ENCODE results near the gene MAPKAP1.

DNA sequence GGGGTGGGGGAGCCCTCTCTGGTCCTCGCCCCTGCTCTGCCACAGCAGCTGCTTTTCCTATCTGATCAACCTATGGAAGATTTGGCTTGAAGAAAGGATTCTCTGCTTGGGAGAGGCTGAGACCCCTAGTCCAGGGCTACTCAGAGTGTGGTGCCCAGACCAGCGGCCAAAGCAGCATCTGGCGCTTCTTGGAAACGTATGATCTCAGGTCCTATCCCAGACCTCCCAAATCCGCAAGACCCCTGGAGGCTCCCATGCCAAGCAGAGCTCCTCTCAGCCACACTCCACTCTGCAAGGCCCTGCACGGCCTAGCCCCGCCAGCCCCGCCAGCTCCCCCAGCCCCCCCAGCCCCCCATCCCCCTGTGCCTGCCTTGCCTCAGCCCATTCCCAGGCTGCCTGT lies 263.6 kb downstream of the MAPKAP1 start:
- TF ChIP-seq EZH2 (IDR thresholded peaks at IDR 0.05) (no peak), POLR2AphosphoS5 (IDR thresholded peaks at IDR 0.05; ENCODE audit: borderline replicate concordance, low read depth, low read length) (no peak)
